NB4 (cell line): ENCODE results near the gene RPGRIP1L.

Experiments
- CTCF ChIP-seq: IDR thresholded peaks from one replicate; pipeline ENCODE4 v1.5.1; 2012; ENCODE audit warnings: low read depth, low read length
- MAX ChIP-seq: IDR thresholded peaks from 2 replicates; pipeline ENCODE4 v1.6.1; 2011; ENCODE audit warnings: low read depth, low read length
- MYC ChIP-seq: IDR thresholded peaks from 2 replicates; pipeline ENCODE4 v1.6.1; 2011; ENCODE audit warnings: low read depth, low read length
- POLR2A ChIP-seq: IDR thresholded peaks from 2 replicates; pipeline ENCODE4 v1.6.1; 2011; ENCODE audit warnings: mild to moderate bottlenecking; ENCODE audit not compliant: insufficient read length; ENCODE audit errors: extremely low read depth

- no peak for TF ChIP-seq CTCF
- TF ChIP-seq MAX = no peak
- no peak for TF ChIP-seq POLR2A
- TF ChIP-seq MYC = no peak
Observed at GRCh38 chr16:53556521-53556920, 147.1 kb downstream of the RPGRIP1L start.
